Measurements from ENCODE around the gene IL10RA.
A peak's percentile ranks its signal among the peaks of the same experiment; 100 is the strongest.

IL10RA gene

DNA sequence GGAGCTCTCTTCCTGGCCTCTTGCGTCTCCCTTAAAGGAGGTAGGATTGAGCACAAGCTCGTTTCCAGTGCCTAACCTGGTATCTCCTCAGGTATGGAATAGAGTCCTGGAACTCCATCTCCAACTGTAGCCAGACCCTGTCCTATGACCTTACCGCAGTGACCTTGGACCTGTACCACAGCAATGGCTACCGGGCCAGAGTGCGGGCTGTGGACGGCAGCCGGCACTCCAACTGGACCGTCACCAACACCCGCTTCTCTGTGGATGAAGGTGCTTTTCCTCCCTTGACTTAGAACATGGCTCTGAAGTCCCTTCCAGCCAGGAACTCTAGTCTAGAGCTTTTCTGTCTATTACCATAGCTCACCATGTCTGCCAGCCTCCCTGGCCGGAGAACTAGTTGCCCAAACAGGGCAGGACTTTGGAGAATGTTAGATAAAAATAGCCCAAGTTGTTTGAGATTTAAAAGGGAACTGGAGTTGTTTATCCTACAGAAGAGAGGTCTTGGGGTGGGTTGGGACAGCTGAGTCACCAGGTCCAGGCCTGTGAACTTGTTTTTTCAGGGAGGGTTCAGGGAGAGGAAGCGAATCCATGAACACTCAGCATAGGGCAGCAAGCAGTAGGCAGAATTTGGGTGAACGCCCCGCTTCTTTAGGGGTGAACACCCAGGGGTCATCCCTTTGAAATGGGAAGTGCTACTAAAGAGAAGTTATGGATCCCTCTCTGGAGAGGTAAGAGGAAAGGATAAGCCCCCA, 3.3 kb downstream of the IL10RA start:
- peak overlapping the region; percentile 34 to 68 for H3K27ac ChIP-seq (ENCODE audit: low read depth in 2 of 2, low read length in 2 of 2)
- peaks cover 0 to 2% of the 10 kb centered on the region in 2 donors for H3K27me3 ChIP-seq (ENCODE audit: control insufficient read depth in 2 of 2, insufficient read depth in 2 of 2, low read length in 2 of 2)
- H3K9me3 ChIP-seq (ENCODE audit: control insufficient read depth in 2 of 2, low read length in 2 of 2): no peaks in the 10 kb centered on the region
- H3K9ac ChIP-seq (ENCODE audit: low read depth in 1 of 2, low read length in 2 of 2): peak overlapping the region; percentile 21 to 47
- H3K4me1 ChIP-seq (ENCODE audit: control insufficient read depth in 2 of 2, insufficient read depth in 2 of 2, low read length in 2 of 2): peaks cover 9 to 10% of the 10 kb centered on the region in 2 donors
- peaks cover 0 to 21% of the 10 kb centered on the region in 2 donors for H3K36me3 ChIP-seq (ENCODE audit: control insufficient read depth in 2 of 2, insufficient read depth in 2 of 2, low read length in 2 of 2)
- H3K4me3 ChIP-seq (ENCODE audit: low read length in 2 of 2): peak overlapping the region in 1 of 2 donors; percentile 61

- Histone ChIP-seq H3K27me3 (ENCODE audit: control insufficient read depth in 2 of 2, insufficient read depth in 2 of 2, low read length in 2 of 2) (peaks cover 0 to 2% of the 10 kb centered on the region in 2 donors), H3K9ac (ENCODE audit: low read depth in 1 of 2, low read length in 2 of 2) (no peak overlapping the region), H3K4me3 (ENCODE audit: low read length in 2 of 2) (peak overlapping the region in 1 of 2 donors; percentile 17), H3K4me1 (ENCODE audit: control insufficient read depth in 2 of 2, insufficient read depth in 2 of 2, low read length in 2 of 2) (peaks cover 0 to 8% of the 10 kb centered on the region in 2 donors), H3K9me3 (ENCODE audit: control insufficient read depth in 2 of 2, low read length in 2 of 2) (no peaks in the 10 kb centered on the region), H3K27ac (ENCODE audit: low read depth in 2 of 2, low read length in 2 of 2) (peak overlapping the region in 1 of 2 donors; percentile 23), H3K36me3 (ENCODE audit: control insufficient read depth in 2 of 2, insufficient read depth in 2 of 2, low read length in 2 of 2) (peaks cover 0 to 33% of the 10 kb centered on the region in 2 donors)
Measured at GRCh38 chr11:117992136-117992535, 5.9 kb downstream of the IL10RA start.

DNA sequence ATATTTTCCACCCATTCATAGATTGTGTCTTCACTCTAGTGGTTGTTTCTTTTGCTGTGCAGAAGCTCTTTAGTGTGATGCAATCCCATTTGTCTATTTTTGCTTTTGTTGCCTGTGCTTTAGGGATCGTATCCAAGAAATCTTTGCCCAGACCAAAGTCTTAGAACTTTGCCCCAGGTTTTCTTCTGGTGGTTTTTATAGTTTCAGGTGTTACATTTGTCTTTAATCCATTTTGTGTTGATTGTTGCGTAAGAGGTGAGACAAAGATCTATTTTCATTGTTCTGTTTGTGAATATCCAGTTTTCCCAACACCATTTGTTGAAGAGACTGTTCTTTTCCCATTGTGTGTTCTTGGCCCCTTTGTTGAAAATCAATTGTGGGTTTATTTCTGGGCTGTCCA, 6.4 kb downstream of the IL10RA start:
- no peaks in the 10 kb centered on the region for H3K9me3 ChIP-seq (ENCODE audit: control insufficient read depth in 2 of 2, low read length in 2 of 2)
- peaks cover 0 to 8% of the 10 kb centered on the region in 2 donors for H3K4me1 ChIP-seq (ENCODE audit: control insufficient read depth in 2 of 2, insufficient read depth in 2 of 2, low read length in 2 of 2)
- H3K27me3 ChIP-seq (ENCODE audit: control insufficient read depth in 2 of 2, insufficient read depth in 2 of 2, low read length in 2 of 2): peaks cover 0 to under 1% of the 10 kb centered on the region in 2 donors
- H3K4me3 ChIP-seq (ENCODE audit: low read length in 2 of 2): peak overlapping the region in 1 of 2 donors; percentile 21
- H3K9ac ChIP-seq (ENCODE audit: low read depth in 1 of 2, low read length in 2 of 2): no peak overlapping the region
- peaks cover 0 to 33% of the 10 kb centered on the region in 2 donors for H3K36me3 ChIP-seq (ENCODE audit: control insufficient read depth in 2 of 2, insufficient read depth in 2 of 2, low read length in 2 of 2)
- H3K27ac ChIP-seq (ENCODE audit: low read depth in 2 of 2, low read length in 2 of 2): peak overlapping the region in 1 of 2 donors; percentile 17

GRCh38 chr11:117993988-117994745, 8.0 kb downstream of the IL10RA start:
- peaks cover 0 to 37% of the 10 kb centered on the region in 2 donors for H3K36me3 ChIP-seq (ENCODE audit: control insufficient read depth in 2 of 2, insufficient read depth in 2 of 2, low read length in 2 of 2)
- no peaks in the 10 kb centered on the region for H3K9me3 ChIP-seq (ENCODE audit: control insufficient read depth in 2 of 2, low read length in 2 of 2)
- no peaks in the 10 kb centered on the region for H3K27me3 ChIP-seq (ENCODE audit: control insufficient read depth in 2 of 2, insufficient read depth in 2 of 2, low read length in 2 of 2)
- no peak overlapping the region for H3K4me3 ChIP-seq (ENCODE audit: low read length in 2 of 2)
- peak overlapping the region in 1 of 2 donors; percentile 45 for H3K27ac ChIP-seq (ENCODE audit: low read depth in 2 of 2, low read length in 2 of 2)
- H3K9ac ChIP-seq (ENCODE audit: low read depth in 1 of 2, low read length in 2 of 2): no peak overlapping the region
- H3K4me1 ChIP-seq (ENCODE audit: control insufficient read depth in 2 of 2, insufficient read depth in 2 of 2, low read length in 2 of 2): peaks cover 0 to 12% of the 10 kb centered on the region in 2 donors

GRCh38 chr11:117995472-117995871, 9.3 kb downstream of the IL10RA start:
- H3K36me3 ChIP-seq (ENCODE audit: control insufficient read depth in 2 of 2, insufficient read depth in 2 of 2, low read length in 2 of 2): peaks cover 0 to 35% of the 10 kb centered on the region in 2 donors
- H3K9me3 ChIP-seq (ENCODE audit: control insufficient read depth in 2 of 2, low read length in 2 of 2): no peaks in the 10 kb centered on the region
- no peak overlapping the region for H3K4me3 ChIP-seq (ENCODE audit: low read length in 2 of 2)
- no peaks in the 10 kb centered on the region for H3K27me3 ChIP-seq (ENCODE audit: control insufficient read depth in 2 of 2, insufficient read depth in 2 of 2, low read length in 2 of 2)
- no peak overlapping the region for H3K9ac ChIP-seq (ENCODE audit: low read depth in 1 of 2, low read length in 2 of 2)
- peaks cover 0 to 15% of the 10 kb centered on the region in 2 donors for H3K4me1 ChIP-seq (ENCODE audit: control insufficient read depth in 2 of 2, insufficient read depth in 2 of 2, low read length in 2 of 2)
- H3K27ac ChIP-seq (ENCODE audit: low read depth in 2 of 2, low read length in 2 of 2): no peak overlapping the region

GRCh38 chr11:117996058-117996457, 9.9 kb downstream of the IL10RA start:
- H3K4me1 ChIP-seq (ENCODE audit: control insufficient read depth in 2 of 2, insufficient read depth in 2 of 2, low read length in 2 of 2): peaks cover 0 to 21% of the 10 kb centered on the region in 2 donors
- no peaks in the 10 kb centered on the region for H3K27me3 ChIP-seq (ENCODE audit: control insufficient read depth in 2 of 2, insufficient read depth in 2 of 2, low read length in 2 of 2)
- H3K27ac ChIP-seq (ENCODE audit: low read depth in 2 of 2, low read length in 2 of 2): no peak overlapping the region
- no peak overlapping the region for H3K4me3 ChIP-seq (ENCODE audit: low read length in 2 of 2)
- H3K9me3 ChIP-seq (ENCODE audit: control insufficient read depth in 2 of 2, low read length in 2 of 2): no peaks in the 10 kb centered on the region
- no peak overlapping the region for H3K9ac ChIP-seq (ENCODE audit: low read depth in 1 of 2, low read length in 2 of 2)
- peaks cover 0 to 35% of the 10 kb centered on the region in 2 donors for H3K36me3 ChIP-seq (ENCODE audit: control insufficient read depth in 2 of 2, insufficient read depth in 2 of 2, low read length in 2 of 2)

- Histone ChIP-seq H3K9ac (ENCODE audit: low read depth in 1 of 2, low read length in 2 of 2) (no peak overlapping the region), H3K4me1 (ENCODE audit: control insufficient read depth in 2 of 2, insufficient read depth in 2 of 2, low read length in 2 of 2) (peaks cover 5 to 27% of the 10 kb centered on the region in 2 donors), H3K27me3 (ENCODE audit: control insufficient read depth in 2 of 2, insufficient read depth in 2 of 2, low read length in 2 of 2) (no peaks in the 10 kb centered on the region), H3K9me3 (ENCODE audit: control insufficient read depth in 2 of 2, low read length in 2 of 2) (no peaks in the 10 kb centered on the region), H3K4me3 (ENCODE audit: low read length in 2 of 2) (no peak overlapping the region), H3K27ac (ENCODE audit: low read depth in 2 of 2, low read length in 2 of 2) (no peak overlapping the region), H3K36me3 (ENCODE audit: control insufficient read depth in 2 of 2, insufficient read depth in 2 of 2, low read length in 2 of 2) (peaks cover 0 to 33% of the 10 kb centered on the region in 2 donors)
Measured at GRCh38 chr11:117997406-117997805, 11.2 kb downstream of the IL10RA start.

DNA sequence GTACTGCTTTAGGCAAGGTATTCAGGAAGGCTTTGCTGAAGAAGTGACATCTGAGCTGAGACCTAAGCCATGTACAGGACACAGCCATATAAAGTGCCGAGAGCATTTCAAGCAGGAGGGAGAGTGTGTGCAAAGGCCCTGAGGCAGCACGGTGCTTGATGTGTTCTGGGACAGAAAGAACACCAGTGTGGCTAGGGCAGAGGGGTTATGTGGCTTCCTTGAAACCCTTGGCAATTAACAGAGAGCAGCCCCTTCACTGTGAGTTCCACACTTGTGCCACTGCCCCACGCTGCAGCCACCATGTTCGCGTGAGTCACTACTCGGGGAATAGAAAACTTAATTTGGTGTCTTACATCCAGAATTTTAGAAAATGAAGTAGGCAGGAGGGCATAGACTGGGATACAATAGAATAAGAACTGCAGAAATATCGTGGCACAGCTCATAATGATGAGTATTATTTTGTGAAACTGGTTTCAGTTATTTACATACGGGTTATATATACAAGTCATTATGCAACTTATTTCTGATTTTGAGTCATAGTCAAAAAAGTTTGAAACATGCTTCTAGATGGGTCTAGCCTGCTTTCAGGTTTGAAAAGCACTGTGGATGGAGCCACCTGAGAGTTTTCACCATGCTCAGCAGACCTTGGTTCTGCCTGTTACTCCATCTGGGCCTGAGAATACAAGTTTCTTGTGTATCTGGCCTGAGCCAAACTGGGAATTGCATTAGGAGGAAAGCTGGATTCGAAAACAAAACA, 11.8 kb downstream of the IL10RA start:
- Histone ChIP-seq H3K4me1 (ENCODE audit: control insufficient read depth in 2 of 2, insufficient read depth in 2 of 2, low read length in 2 of 2) (peaks cover 7 to 28% of the 10 kb centered on the region in 2 donors), H3K4me3 (ENCODE audit: low read length in 2 of 2) (no peak overlapping the region), H3K36me3 (ENCODE audit: control insufficient read depth in 2 of 2, insufficient read depth in 2 of 2, low read length in 2 of 2) (peaks cover 0 to 32% of the 10 kb centered on the region in 2 donors), H3K27me3 (ENCODE audit: control insufficient read depth in 2 of 2, insufficient read depth in 2 of 2, low read length in 2 of 2) (no peaks in the 10 kb centered on the region), H3K27ac (ENCODE audit: low read depth in 2 of 2, low read length in 2 of 2) (peak overlapping the region in 1 of 2 donors; percentile 35), H3K9me3 (ENCODE audit: control insufficient read depth in 2 of 2, low read length in 2 of 2) (no peaks in the 10 kb centered on the region), H3K9ac (ENCODE audit: low read depth in 1 of 2, low read length in 2 of 2) (no peak overlapping the region)

DNA sequence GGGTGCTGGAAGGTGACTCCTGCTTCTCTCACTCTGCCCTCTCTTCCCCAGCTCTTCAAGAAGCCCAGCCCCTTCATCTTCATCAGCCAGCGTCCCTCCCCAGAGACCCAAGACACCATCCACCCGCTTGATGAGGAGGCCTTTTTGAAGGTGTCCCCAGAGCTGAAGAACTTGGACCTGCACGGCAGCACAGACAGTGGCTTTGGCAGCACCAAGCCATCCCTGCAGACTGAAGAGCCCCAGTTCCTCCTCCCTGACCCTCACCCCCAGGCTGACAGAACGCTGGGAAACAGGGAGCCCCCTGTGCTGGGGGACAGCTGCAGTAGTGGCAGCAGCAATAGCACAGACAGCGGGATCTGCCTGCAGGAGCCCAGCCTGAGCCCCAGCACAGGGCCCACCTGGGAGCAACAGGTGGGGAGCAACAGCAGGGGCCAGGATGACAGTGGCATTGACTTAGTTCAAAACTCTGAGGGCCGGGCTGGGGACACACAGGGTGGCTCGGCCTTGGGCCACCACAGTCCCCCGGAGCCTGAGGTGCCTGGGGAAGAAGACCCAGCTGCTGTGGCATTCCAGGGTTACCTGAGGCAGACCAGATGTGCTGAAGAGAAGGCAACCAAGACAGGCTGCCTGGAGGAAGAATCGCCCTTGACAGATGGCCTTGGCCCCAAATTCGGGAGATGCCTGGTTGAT, 12.6 kb downstream of the IL10RA start:
- no peaks in the 10 kb centered on the region for H3K27me3 ChIP-seq (ENCODE audit: control insufficient read depth in 2 of 2, insufficient read depth in 2 of 2, low read length in 2 of 2)

More for the DNA sequence above, 12.6 kb downstream of the IL10RA start:
- Histone ChIP-seq H3K9ac (ENCODE audit: low read depth in 1 of 2, low read length in 2 of 2) (no peak overlapping the region), H3K4me1 (ENCODE audit: control insufficient read depth in 2 of 2, insufficient read depth in 2 of 2, low read length in 2 of 2) (peaks cover 10 to 28% of the 10 kb centered on the region in 2 donors), H3K36me3 (ENCODE audit: control insufficient read depth in 2 of 2, insufficient read depth in 2 of 2, low read length in 2 of 2) (peaks cover 0 to 25% of the 10 kb centered on the region in 2 donors), H3K4me3 (ENCODE audit: low read length in 2 of 2) (no peak overlapping the region), H3K27ac (ENCODE audit: low read depth in 2 of 2, low read length in 2 of 2) (peak overlapping the region in 1 of 2 donors; percentile 35), H3K9me3 (ENCODE audit: control insufficient read depth in 2 of 2, low read length in 2 of 2) (peaks cover 1 to 2% of the 10 kb centered on the region in 2 donors)

All from mucosa of rectum (tissue), 2 donors.